GM12872 (cell line): ENCODE measurements around the gene ATG4D.

Experiments
- CTCF ChIP-seq: IDR thresholded peaks from 3 replicates; pipeline ENCODE4 v1.5.1; 2011; ENCODE audit warnings: low read depth, mild to moderate bottlenecking, low read length, moderate library complexity; ENCODE audit not compliant: insufficient read depth

Gene ATG4D

DNA sequence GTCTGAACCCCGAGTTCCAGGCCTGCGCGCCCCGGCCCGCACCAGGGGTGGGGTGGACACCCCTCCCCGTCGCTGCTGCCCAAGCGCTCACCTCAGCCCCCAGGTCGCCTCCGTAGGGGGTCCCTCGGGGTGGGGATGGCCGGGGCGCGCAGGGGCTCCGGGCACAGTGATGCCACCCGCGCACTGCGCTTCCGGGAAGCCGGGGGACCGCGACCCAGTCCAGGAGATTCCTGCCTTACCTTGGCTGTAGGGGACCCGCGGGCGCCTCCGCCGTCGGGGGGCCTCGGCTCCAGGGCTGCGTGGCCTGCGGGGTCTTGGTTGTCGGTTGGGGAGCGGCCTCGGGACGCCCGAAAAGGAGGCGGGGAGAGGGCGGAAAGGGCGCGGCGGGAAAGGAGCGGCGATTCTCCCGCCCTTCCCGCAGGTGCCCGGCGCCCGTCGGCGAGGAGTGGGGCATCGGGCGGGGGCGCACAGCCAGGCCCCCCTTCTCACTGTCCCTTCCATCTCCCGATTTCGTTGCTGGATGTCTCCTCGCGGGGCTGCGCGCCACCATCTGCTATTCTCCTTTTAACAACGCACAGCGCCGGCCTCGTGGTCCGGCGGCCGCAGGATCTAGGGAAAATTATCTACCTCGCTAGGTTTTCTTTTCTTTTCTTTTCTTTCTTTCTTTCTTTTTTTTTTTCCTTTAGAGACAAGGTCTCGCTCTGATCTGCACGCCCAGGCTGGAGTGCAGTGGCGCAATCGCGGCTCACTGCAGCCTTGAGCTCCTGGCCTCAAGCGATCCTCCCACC, 40.5 kb upstream of the ATG4D start, which contains the start of gene KEAP1:
Gene KEAP1, minus strand, starts transcription at position 355 of the 788 bp plus-strand sequence. CDS start 3,323 bp downstream, outside the sequence.
- no peak for TF ChIP-seq CTCF

- peak; percentile 92 for TF ChIP-seq CTCF
These were observed 38.0 kb upstream of the ATG4D start for GRCh38 chr19:10505583-10506229.

DNA sequence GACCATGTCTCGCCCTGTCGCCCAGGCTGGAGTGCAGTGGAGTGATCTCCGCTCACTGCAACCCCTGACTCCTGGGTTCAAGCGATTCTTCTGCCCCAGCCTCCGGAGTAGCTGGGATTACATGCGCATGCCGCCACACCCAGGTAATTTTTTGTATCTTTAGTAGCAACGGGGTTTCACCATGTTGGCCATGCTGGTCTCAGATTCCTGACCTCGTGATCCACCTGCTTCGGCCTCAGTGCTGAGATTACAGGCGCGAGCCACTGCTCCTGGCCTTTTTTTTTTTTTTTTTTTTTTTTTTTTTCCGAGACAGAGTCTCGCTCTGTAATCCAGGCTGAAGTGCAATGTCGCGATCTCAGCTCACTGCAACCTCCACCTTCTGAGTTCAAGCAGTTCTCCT, 35.7 kb upstream of the ATG4D start:
- no peak for TF ChIP-seq CTCF

DNA sequence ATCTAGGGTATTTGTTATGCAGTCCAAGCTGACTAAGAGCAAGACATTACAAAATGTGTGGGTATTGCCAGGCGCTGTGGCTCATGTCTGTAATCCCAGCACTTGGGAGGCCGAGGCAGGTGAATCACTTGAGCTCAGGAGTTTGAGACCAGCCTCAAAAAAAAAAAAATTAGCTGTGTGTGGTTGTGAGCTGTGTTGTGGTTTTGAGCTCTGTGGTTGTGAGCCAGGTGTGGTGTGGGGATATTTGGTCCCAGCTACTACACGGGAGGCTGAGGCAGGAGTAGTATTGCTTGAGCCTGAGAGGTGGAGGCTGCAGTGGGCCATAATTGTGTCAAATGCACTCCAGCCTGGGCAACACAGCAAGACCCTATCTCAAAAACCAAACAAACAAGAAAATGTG, 35.0 kb upstream of the ATG4D start:
- no peak for TF ChIP-seq CTCF

DNA sequence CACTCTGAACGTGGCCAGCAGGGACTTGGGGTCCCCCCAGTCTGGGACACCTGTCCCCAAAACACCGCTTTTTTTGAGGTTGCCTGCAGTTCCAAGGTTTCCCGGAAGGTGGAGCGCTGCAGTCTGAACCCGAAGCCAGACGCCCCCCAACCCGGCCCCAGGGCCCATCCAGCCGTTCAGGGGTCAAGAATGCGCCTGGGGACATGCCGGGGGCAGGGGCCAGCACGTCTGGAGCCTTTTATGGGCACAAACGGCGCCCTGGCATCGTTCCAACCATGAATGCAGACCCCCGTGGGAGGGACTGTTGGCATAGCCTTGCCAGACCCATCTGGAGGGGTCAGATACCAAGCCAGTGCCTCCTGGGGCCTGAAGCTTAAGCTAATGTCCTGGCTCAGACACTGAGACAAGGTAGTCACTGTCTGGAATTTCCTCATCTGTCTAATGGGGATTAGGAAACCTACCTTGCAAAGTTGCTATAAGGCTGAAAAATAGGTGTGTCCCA, 33.4 kb upstream of the ATG4D start:
- peak; percentile 90 for TF ChIP-seq CTCF

DNA sequence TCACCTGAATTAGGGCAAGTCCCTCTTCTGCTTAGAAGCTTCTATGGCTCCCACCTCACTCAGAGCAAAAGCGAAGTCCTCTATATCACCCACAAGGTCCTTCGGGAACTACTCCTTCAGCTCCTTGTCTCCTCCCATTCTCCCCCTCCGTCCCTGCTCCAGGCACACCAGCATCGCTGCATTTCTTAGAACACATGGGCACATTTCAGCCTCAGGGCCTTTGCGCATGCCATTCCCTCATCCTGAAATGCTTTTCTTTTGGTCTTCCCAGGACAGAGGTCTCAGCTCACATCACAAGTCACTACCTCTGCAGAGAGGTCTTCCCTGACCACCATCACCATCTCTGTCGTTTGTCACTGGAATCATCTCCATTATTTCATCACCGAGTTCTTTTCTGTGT, 30.5 kb upstream of the ATG4D start:
- TF ChIP-seq CTCF: no peak

- TF ChIP-seq CTCF: peak; percentile 36; the same call in 1 of the 3 replicates
These were observed 29.2 kb upstream of the ATG4D start for GRCh38 chr19:10514211-10515145.
